Hepatocyte (in vitro differentiated cells): ENCODE results near the gene ITGA11. TPM values are rescaled to one million over a fixed set of nuclear protein-coding genes. Genes with fewer than 3 reads are reported as not detected.

ENCODE experiments used
- DNase-seq: peaks from one replicate; pipeline ENCODE4 v3.0.0-alpha.2; 2016; ENCODE audit warnings: low spot score
- H2AFZ ChIP-seq: fragments of 200-600 bp; sonication (generic); 2 replicates; pipeline ENCODE4 v1.6.0; 2016; ENCODE audit warnings: antibody characterized with exemption, mild to moderate bottlenecking
- H3K27ac ChIP-seq: fragments of 200-600 bp; sonication (generic); 2 replicates; pipeline ENCODE4 v1.5.1; 2016; ENCODE audit warnings: mild to moderate bottlenecking
- H3K27me3 ChIP-seq: fragments of 200-600 bp; sonication (generic); 2 replicates; pipeline ENCODE4 v1.6.1; 2016
- H3K36me3 ChIP-seq: fragments of 200-600 bp; sonication (generic); replicated peaks from 2 replicates; pipeline ENCODE4 v1.5.1; 2016; ENCODE audit warnings: low read depth; ENCODE audit not compliant: insufficient read depth
- H3K4me1 ChIP-seq: fragments of 200-600 bp; sonication (generic); 2 replicates; pipeline ENCODE4 v1.5.1; 2016; ENCODE audit warnings: mild to moderate bottlenecking, moderate library complexity; ENCODE audit not compliant: insufficient read depth
- H3K4me2 ChIP-seq: fragments of 200-600 bp; sonication (generic); 2 replicates; pipeline ENCODE4 v1.6.0; 2016
- H3K4me3 ChIP-seq: fragments of 200-600 bp; sonication (generic); 2 replicates; pipeline ENCODE4 v1.5.1; 2016; ENCODE audit warnings: mild to moderate bottlenecking
- H3K79me2 ChIP-seq: fragments of 200-600 bp; sonication (generic); 2 replicates; pipeline ENCODE4 v1.6.0; 2017; ENCODE audit warnings: mild to moderate bottlenecking
- H3K9me2 ChIP-seq: fragments of 200-600 bp; sonication (generic); replicated peaks from 2 replicates; pipeline ENCODE4 v1.6.0; 2017; ENCODE audit warnings: mild to moderate bottlenecking; ENCODE audit not compliant: insufficient read depth
- H3K9me3 ChIP-seq: fragments of 200-600 bp; sonication (generic); 2 replicates; pipeline ENCODE4 v1.5.1; 2016; ENCODE audit warnings: low read depth, mild to moderate bottlenecking
- H4K20me1 ChIP-seq: fragments of 200-600 bp; sonication (generic); 2 replicates; pipeline ENCODE4 v1.6.0; 2016; ENCODE audit warnings: mild to moderate bottlenecking; ENCODE audit not compliant: insufficient read depth, poor library complexity, severe bottlenecking
- CTCF ChIP-seq: fragments of 200-600 bp; sonication (generic); IDR thresholded peaks from 2 replicates; pipeline ENCODE4 v1.5.1; 2016; ENCODE audit warnings: antibody characterized with exemption, mild to moderate bottlenecking; ENCODE audit not compliant: poor library complexity
- EZH2 ChIP-seq: fragments of 200-600 bp; sonication (generic); IDR thresholded peaks from 2 replicates; pipeline ENCODE4 v1.6.1; 2016; ENCODE audit warnings: antibody characterized with exemption, mild to moderate bottlenecking, borderline replicate concordance
- EZH2phosphoT487 ChIP-seq: fragments of 200-600 bp; sonication (generic); IDR thresholded peaks from one replicate; pipeline ENCODE4 v1.6.1; 2018; ENCODE audit warnings: antibody characterized with exemption, mild to moderate bottlenecking, low read depth, moderate library complexity; ENCODE audit not compliant: unreplicated experiment, severe bottlenecking
- WGBS: methylation state at CpG from one replicate; pipeline ENCODE4 v1.1.6; 2016; ENCODE audit warnings: low lambda C conversion rate; ENCODE audit errors: missing lambda C conversion rate; 5-methylcytosine and 5-hydroxymethylcytosine counted together
- polyA plus RNA-seq: library from polyadenylated mRNA; unstranded; fragments of >200 nt; fragmentation: Nextera tagmentation; extraction: Ambion mirVana; gene quantifications from 2 replicates; pipeline ENCODE4 v1.2.1, GENCODE V29; 2016
- total RNA-seq: library from RNA; depleted of rRNA; stranded (reverse); fragments of >200 nt; gene quantifications from 2 replicates; pipeline ENCODE4 v1.2.3, GENCODE V29; 2014

ITGA11 gene
- total and polyA plus RNA-seq, 2 experiments from 2014 or later = 9.7 to 19.6 TPM

DNA sequence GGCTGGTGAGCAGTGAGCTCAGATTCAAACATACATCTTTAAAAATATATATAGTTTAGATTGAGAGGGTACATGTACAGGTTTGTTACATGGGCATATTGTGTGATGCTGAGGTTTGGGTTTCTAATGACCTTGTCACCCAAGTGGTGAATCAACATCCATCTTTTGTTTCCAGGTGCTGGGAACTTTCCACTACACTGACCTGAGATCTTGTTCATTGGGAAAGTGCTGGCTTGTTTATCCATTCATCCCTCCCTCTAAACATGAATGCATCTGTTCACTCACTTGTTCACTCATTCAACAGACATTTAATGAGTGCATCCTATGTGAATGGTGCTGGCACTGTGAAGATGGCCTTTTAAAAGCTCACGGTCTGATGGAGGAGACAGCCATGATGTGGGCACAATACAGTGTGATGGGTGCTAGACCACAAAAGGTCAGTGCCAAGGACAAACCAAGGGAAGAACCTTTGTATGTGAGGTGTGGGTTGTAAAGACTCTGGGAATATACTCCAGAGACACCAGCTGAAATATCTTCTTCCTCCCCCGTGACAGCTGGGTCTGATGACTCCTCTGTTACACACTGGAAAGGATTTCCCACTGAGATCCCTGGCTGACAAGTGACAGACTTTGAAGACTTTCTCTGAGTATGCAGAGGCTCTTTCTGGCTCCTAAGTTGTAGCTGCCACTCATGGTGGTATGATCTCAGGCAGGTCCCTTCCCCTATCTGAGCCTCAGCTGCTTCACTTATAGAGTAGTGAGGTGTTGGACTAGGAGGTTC, 16.2 kb upstream of the ITGA11 start:
- no peaks in the 10 kb centered on the region for H3K27me3 ChIP-seq
- no peak for DNase-seq
- TF ChIP-seq EZH2 (no peak), CTCF (no peak), EZH2phosphoT487 (no peak)
- H2AFZ ChIP-seq = no peak overlapping the region
- no peak overlapping the region for H3K27ac ChIP-seq
- H3K9me3 ChIP-seq = no peaks in the 10 kb centered on the region
- no peaks in the 10 kb centered on the region for H3K36me3 ChIP-seq
- no peaks in the 10 kb centered on the region for H3K4me1 ChIP-seq
- H3K79me2 ChIP-seq = no peaks in the 10 kb centered on the region
- H4K20me1 ChIP-seq = no peaks in the 10 kb centered on the region
- H3K4me3 ChIP-seq = no peak overlapping the region
- H3K4me2 ChIP-seq = no peak overlapping the region
- WGBS = 44% methylated on average over 2 of the region's 2 CpGs
- H3K9me2 ChIP-seq = no peaks in the 10 kb centered on the region

DNA sequence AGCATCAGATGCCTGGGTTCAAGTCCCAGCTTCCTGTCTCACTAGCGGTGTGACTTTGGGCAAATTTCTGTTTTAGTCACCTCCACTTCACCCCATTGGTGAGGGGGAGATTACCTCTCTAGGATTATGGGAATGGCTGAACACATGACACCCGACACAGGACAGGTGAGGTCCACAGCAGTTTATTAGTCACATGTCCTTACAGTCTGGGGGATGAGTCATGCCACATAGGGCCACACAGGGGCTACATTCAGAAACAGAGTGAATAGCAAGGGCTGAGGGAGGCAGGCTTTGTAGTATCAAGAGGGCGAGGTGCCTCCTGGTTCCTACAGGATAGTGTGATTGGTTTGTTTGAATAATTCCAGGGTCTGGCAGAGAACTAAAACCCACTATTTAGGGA, 15.2 kb upstream of the ITGA11 start:
- no peak overlapping the region for H2AFZ ChIP-seq
- TF ChIP-seq CTCF (no peak), EZH2 (no peak), EZH2phosphoT487 (no peak)
- no peaks in the 10 kb centered on the region for H4K20me1 ChIP-seq
- H3K27ac ChIP-seq = no peak overlapping the region
- no peaks in the 10 kb centered on the region for H3K9me3 ChIP-seq
- no peaks in the 10 kb centered on the region for H3K79me2 ChIP-seq
- WGBS = 82% methylated on average over 3 of the region's 3 CpGs
- no peaks in the 10 kb centered on the region for H3K27me3 ChIP-seq
- no peaks in the 10 kb centered on the region for H3K4me1 ChIP-seq
- H3K4me2 ChIP-seq = no peak overlapping the region
- no peaks in the 10 kb centered on the region for H3K9me2 ChIP-seq
- no peaks in the 10 kb centered on the region for H3K36me3 ChIP-seq
- DNase-seq = no peak
- no peak overlapping the region for H3K4me3 ChIP-seq

DNA sequence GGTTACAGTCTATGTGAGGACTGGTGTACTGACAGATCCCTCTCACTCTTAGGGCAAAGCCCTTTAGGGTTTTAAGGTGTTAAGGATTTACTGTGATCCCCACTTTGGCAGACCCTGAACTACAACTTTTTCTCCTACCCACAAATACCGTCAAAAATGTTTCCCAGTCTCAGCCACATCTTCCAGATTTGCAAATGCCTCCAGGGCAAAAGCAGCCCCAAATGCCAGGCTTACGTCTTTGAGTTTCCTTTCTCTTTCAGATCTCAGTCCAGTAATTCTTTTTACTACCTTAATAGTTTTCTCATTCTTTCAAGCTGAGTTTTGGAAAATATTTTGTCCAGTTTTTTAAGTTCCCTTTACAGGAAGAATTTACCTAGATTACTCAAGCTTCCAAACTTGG, 13.4 kb upstream of the ITGA11 start:
- Histone ChIP-seq H3K9me3 (no peaks in the 10 kb centered on the region), H2AFZ (no peak overlapping the region), H3K4me3 (no peak overlapping the region), H3K4me1 (peaks cover 7% of the 10 kb centered on the region), H3K9me2 (no peaks in the 10 kb centered on the region), H4K20me1 (no peaks in the 10 kb centered on the region), H3K79me2 (no peaks in the 10 kb centered on the region), H3K27ac (no peak overlapping the region), H3K36me3 (no peaks in the 10 kb centered on the region), H3K27me3 (no peaks in the 10 kb centered on the region), H3K4me2 (no peak overlapping the region)
- 47% methylated on average over 2 of the region's 2 CpGs for WGBS
- no peak for DNase-seq
- TF ChIP-seq EZH2 (no peak), CTCF (no peak), EZH2phosphoT487 (no peak)
